C4-2B (cell line): Measurements from ENCODE around the gene TCP11.

Source experiments
- H3K27ac ChIP-seq: fragments of 450-650 bp; 2 replicates; pipeline ENCODE4 v1.5.1; 2017
- CTCF ChIP-seq: fragments of 450-650 bp; conservative IDR thresholded peaks from 2 replicates; pipeline ENCODE4 v1.5.1; 2017; ENCODE audit warnings: mild to moderate bottlenecking
- ZFX ChIP-seq: fragments of 450-650 bp; IDR thresholded peaks from 2 replicates; pipeline ENCODE4 v1.6.1; 2017

Gene TCP11

GRCh38 chr6:35082046-35082732, 59.0 kb downstream of the TCP11 start:
- H3K27ac ChIP-seq, result no peak overlapping the region
- TF ChIP-seq ZFX (no peak), CTCF (no peak)

- no peak for TF ChIP-seq CTCF
- no peak for TF ChIP-seq ZFX
- H3K27ac ChIP-seq, result no peak overlapping the region
Measured at GRCh38 chr6:35081426-35081851, 59.7 kb downstream of the TCP11 start.

- TF ChIP-seq CTCF (no peak), ZFX (no peak)
- no peak overlapping the region for H3K27ac ChIP-seq
Measured at GRCh38 chr6:35080821-35081425, 60.2 kb downstream of the TCP11 start.

GRCh38 chr6:35080016-35080680, 61.0 kb downstream of the TCP11 start:
- TF ChIP-seq CTCF, result no peak
- no peak for TF ChIP-seq ZFX
- no peak overlapping the region for H3K27ac ChIP-seq

- no peak for TF ChIP-seq CTCF
- no peak for TF ChIP-seq ZFX
- no peak overlapping the region for H3K27ac ChIP-seq
Measured at GRCh38 chr6:35079311-35080000, 61.7 kb downstream of the TCP11 start.

- TF ChIP-seq CTCF, result no peak
- no peak for TF ChIP-seq ZFX
- H3K27ac ChIP-seq, result no peak overlapping the region
Measured at GRCh38 chr6:35078896-35079295, 62.2 kb downstream of the TCP11 start.
